ENCODE data around the gene BICD1. TPM values are rescaled to one million over a fixed set of nuclear protein-coding genes. Genes with fewer than 3 reads are reported as not detected.

Gene BICD1
- total RNA-seq, 3 donors from 2014 or later, result 4.1 to 13.7 (median 5.3) TPM

GRCh38 chr12:32161058-32161457, 54.4 kb downstream of the BICD1 start:
- Histone ChIP-seq H3K36me3 (ENCODE audit: low read depth) (no peaks in the 10 kb centered on the region), H3K9me3 (no peaks in the 10 kb centered on the region), H3K4me3 (no peak overlapping the region), H3K4me1 (ENCODE audit: low read depth) (no peaks in the 10 kb centered on the region)
- ATAC-seq (no peak), DNase-seq (no peak)
- intact Hi-C loops (cut with DNase I, micrococcal nuclease), result no loop called here
- no peak for TF ChIP-seq CTCF (IDR thresholded peaks at IDR 0.05)

DNA sequence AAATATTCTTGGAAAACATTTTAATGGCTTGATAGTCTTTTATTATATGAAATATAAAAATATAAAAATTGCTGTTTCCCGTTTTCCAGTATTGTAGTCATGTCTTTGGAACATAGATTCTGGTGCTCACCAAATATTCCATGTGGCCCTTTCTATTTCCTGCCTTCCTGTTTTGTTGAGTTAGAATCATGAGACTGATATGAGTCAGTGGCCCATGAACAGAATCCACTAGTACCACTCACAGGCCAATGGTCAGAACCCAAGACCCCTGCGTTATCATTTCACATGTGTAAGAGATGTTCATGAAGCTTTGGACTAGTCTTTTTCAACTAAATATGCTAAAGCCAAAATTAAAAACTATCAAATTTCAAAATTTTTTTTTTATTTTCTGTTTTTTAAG, 56.9 kb downstream of the BICD1 start:
- Histone ChIP-seq H3K36me3 (ENCODE audit: low read depth) (no peaks in the 10 kb centered on the region), H3K4me1 (ENCODE audit: low read depth) (no peaks in the 10 kb centered on the region), H3K9me3 (no peaks in the 10 kb centered on the region), H3K4me3 (no peak overlapping the region)
- no peak for TF ChIP-seq CTCF (IDR thresholded peaks at IDR 0.05)
- ATAC-seq (no peak), DNase-seq (no peak)
- intact Hi-C loops (cut with DNase I, micrococcal nuclease), result no loop called here

DNA sequence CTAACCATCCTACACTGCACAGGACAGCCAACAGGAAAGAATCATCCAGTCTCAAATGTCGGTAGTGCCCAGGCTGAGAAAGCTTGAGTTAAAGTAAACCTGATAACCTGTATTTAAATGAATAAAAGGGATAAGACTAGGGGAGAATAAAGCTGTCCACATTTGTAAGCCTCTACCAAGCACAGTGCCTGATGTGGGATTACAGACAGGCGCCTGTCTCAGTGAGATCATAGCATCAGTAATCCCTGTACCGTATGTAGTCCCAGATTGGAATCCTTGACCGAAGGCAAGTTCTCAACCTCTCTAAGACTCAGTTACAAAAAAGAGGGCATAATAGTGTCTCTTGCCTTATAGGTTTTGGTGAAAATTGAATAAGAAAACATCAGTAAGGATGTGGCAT, 59.9 kb downstream of the BICD1 start:
- Histone ChIP-seq H3K4me3 (no peak overlapping the region), H3K9me3 (no peaks in the 10 kb centered on the region), H3K4me1 (ENCODE audit: low read depth) (no peaks in the 10 kb centered on the region), H3K36me3 (ENCODE audit: low read depth) (no peaks in the 10 kb centered on the region)
- intact Hi-C loops (cut with DNase I, micrococcal nuclease), result no loop called here
- ATAC-seq (no peak), DNase-seq (no peak)
- TF ChIP-seq CTCF (IDR thresholded peaks at IDR 0.05), result no peak

- ATAC-seq (no peak), DNase-seq (no peak)
- intact Hi-C loops (cut with DNase I, micrococcal nuclease), result no loop called here
- Histone ChIP-seq H3K9me3 (no peaks in the 10 kb centered on the region), H3K4me1 (ENCODE audit: low read depth) (no peaks in the 10 kb centered on the region), H3K36me3 (ENCODE audit: low read depth) (no peaks in the 10 kb centered on the region), H3K4me3 (no peak overlapping the region)
- no peak for TF ChIP-seq CTCF (IDR thresholded peaks at IDR 0.05)
Observed at GRCh38 chr12:32170437-32170998, 63.9 kb downstream of the BICD1 start.

- no peak overlapping the region for H3K4me3 ChIP-seq
- H3K36me3 ChIP-seq (ENCODE audit: low read depth), result no peaks in the 10 kb centered on the region
- intact Hi-C loops (cut with DNase I, micrococcal nuclease), result no loop called here
- DNase-seq (no peak), ATAC-seq (no peak)
- H3K9me3 ChIP-seq, result no peaks in the 10 kb centered on the region
- no peak for TF ChIP-seq CTCF (IDR thresholded peaks at IDR 0.05)
- H3K4me1 ChIP-seq (ENCODE audit: low read depth), result no peaks in the 10 kb centered on the region
Observed at GRCh38 chr12:32171211-32171610, 64.6 kb downstream of the BICD1 start.

GRCh38 chr12:32176606-32177005, 70.0 kb downstream of the BICD1 start:
- H3K4me3 ChIP-seq, result no peak overlapping the region
- TF ChIP-seq CTCF (IDR thresholded peaks at IDR 0.05), result no peak
- intact Hi-C loops (cut with DNase I, micrococcal nuclease), result no loop called here
- H3K4me1 ChIP-seq (ENCODE audit: low read depth), result no peaks in the 10 kb centered on the region
- DNase-seq (no peak), ATAC-seq (no peak)
- no peaks in the 10 kb centered on the region for H3K9me3 ChIP-seq
- no peaks in the 10 kb centered on the region for H3K36me3 ChIP-seq (ENCODE audit: low read depth)

All from mucosa of descending colon (tissue), 3 donors.